ENCODE results near the gene LOXL4. TPM values are rescaled to one million over a fixed set of nuclear protein-coding genes. Genes with fewer than 3 reads are reported as not detected.
A peak's percentile ranks its signal among the peaks of the same experiment; 100 is the strongest.

Gene LOXL4
- total RNA-seq, 4 donors from 2014 or later = 1.9 to 6.4 (median 2.8) TPM

- in situ Hi-C loops (cut with MboI; ENCODE audit: low pct_ligation_motif_present in 1 of 4, low pct_unique_long_range_greater_than_20kb in 1 of 4, low sequenced_read_pairs in 3 of 4) = no loop called here
- intact Hi-C loops (cut with DNase I; ENCODE audit: low total_unique reads) = no loop called here
- TF ChIP-seq POLR2AphosphoS5 (IDR thresholded peaks at IDR 0.05) (no peak), POLR2A (IDR thresholded peaks at IDR 0.05) (no peak), CTCF (IDR thresholded peaks at IDR 0.05) (no peak), EP300 (IDR thresholded peaks at IDR 0.05; ENCODE audit: low read depth) (no peak)
- Histone ChIP-seq H3K4me3 (no peak overlapping the region), H3K4me1 (peaks cover 0 to 26% (median 12%) of the 10 kb centered on the region in 4 donors), H3K36me3 (no peaks in the 10 kb centered on the region), H3K27ac (no peak overlapping the region), H3K9me3 (no peaks in the 10 kb centered on the region), H3K27me3 (peaks cover 39% of the 10 kb centered on the region)
- no peak for DNase-seq
- 83 to 94% methylated on average over 3 to 17 of the region's 17 CpGs for WGBS, 2 donors (ENCODE audit: low coverage in 1 of 2)
Observed at GRCh38 chr10:98265403-98266378, 2.3 kb downstream of the LOXL4 start.

GRCh38 chr10:98264378-98265065 is 3.5 kb downstream of the LOXL4 start:
- Histone ChIP-seq H3K27me3 (peaks cover 37% of the 10 kb centered on the region), H3K4me3 (no peak overlapping the region), H3K27ac (no peak overlapping the region), H3K9me3 (no peaks in the 10 kb centered on the region), H3K4me1 (peaks cover 0 to 25% (median 10%) of the 10 kb centered on the region in 4 donors), H3K36me3 (no peaks in the 10 kb centered on the region)
- 83% methylated on average over 12 of the region's 12 CpGs; no CpG with 5 or more reads in 1 of the 2 donors for WGBS, 2 donors (ENCODE audit: low coverage in 1 of 2)
- no peak for DNase-seq
- TF ChIP-seq CTCF (IDR thresholded peaks at IDR 0.05) (no peak), EP300 (IDR thresholded peaks at IDR 0.05; ENCODE audit: low read depth) (no peak), POLR2AphosphoS5 (IDR thresholded peaks at IDR 0.05) (no peak), POLR2A (IDR thresholded peaks at IDR 0.05) (no peak)
- intact Hi-C loops (cut with DNase I; ENCODE audit: low total_unique reads) (no loop called here), in situ Hi-C loops (cut with MboI; ENCODE audit: low pct_ligation_motif_present in 1 of 4, low pct_unique_long_range_greater_than_20kb in 1 of 4, low sequenced_read_pairs in 3 of 4) (no loop called here)

- in situ Hi-C loops (cut with MboI; ENCODE audit: low pct_ligation_motif_present in 1 of 4, low pct_unique_long_range_greater_than_20kb in 1 of 4, low sequenced_read_pairs in 3 of 4) (no loop called here), intact Hi-C loops (cut with DNase I; ENCODE audit: low total_unique reads) (no loop called here)
- Histone ChIP-seq H3K27me3 (peaks cover 24% of the 10 kb centered on the region), H3K4me3 (no peak overlapping the region), H3K36me3 (no peaks in the 10 kb centered on the region), H3K27ac (no peak overlapping the region), H3K4me1 (peaks cover 0 to 15% (median 6%) of the 10 kb centered on the region in 4 donors), H3K9me3 (no peaks in the 10 kb centered on the region)
- DNase-seq = no peak
- TF ChIP-seq POLR2A (IDR thresholded peaks at IDR 0.05) (no peak), CTCF (IDR thresholded peaks at IDR 0.05) (no peak), EP300 (IDR thresholded peaks at IDR 0.05; ENCODE audit: low read depth) (no peak), POLR2AphosphoS5 (IDR thresholded peaks at IDR 0.05) (no peak)
- 93% methylated on average over 7 of the region's 7 CpGs; no CpG with 5 or more reads in 1 of the 2 donors for WGBS, 2 donors (ENCODE audit: low coverage in 1 of 2)
Observed at GRCh38 chr10:98263088-98263487, 4.9 kb downstream of the LOXL4 start.

GRCh38 chr10:98262571-98262970 is 5.4 kb downstream of the LOXL4 start:
- DNase-seq = no peak
- intact Hi-C loops (cut with DNase I; ENCODE audit: low total_unique reads) = no loop called here
- no peaks in the 10 kb centered on the region for H3K9me3 ChIP-seq
- no peaks in the 10 kb centered on the region for H3K36me3 ChIP-seq
- H3K4me3 ChIP-seq = no peak overlapping the region
- peaks cover 0 to 12% (median 2%) of the 10 kb centered on the region in 4 donors for H3K4me1 ChIP-seq
- 70% methylated on average over 7 of the region's 7 CpGs; no CpG with 5 or more reads in 1 of the 2 donors for WGBS, 2 donors (ENCODE audit: low coverage in 1 of 2)
- in situ Hi-C loops (cut with MboI; ENCODE audit: low pct_ligation_motif_present in 1 of 4, low pct_unique_long_range_greater_than_20kb in 1 of 4, low sequenced_read_pairs in 3 of 4) = no loop called here
- no peak overlapping the region for H3K27ac ChIP-seq
- peaks cover 19% of the 10 kb centered on the region for H3K27me3 ChIP-seq
- TF ChIP-seq EP300 (IDR thresholded peaks at IDR 0.05; ENCODE audit: low read depth) = no peak
- TF ChIP-seq CTCF (IDR thresholded peaks at IDR 0.05) = peak in 4 of 5 experiments; percentile 22 to 30 (median 28)

Measured in transverse colon (tissue), 4 donors.